Spinal cord (tissue), 10 donors: Measurements from ENCODE around the gene DNAJC4. TPM values are rescaled to one million over a fixed set of nuclear protein-coding genes. Genes with fewer than 3 reads are reported as not detected.

Experiments
- DNase-seq, 6 donors: peaks; one replicate each; pipeline versions ENCODE4 v3.0.0 to v3.0.0-alpha.2; 2013 to 2015; ENCODE audit warnings: low spot score in 6 of 6, low read depth in 4 of 6
- H3K27ac ChIP-seq: one replicate; pipeline ENCODE4 v1.5.1; 2013; ENCODE audit warnings: low read depth, low read length, control low read depth
- H3K27me3 ChIP-seq: one replicate; pipeline ENCODE4 v1.6.1; 2013; ENCODE audit warnings: low read length; ENCODE audit not compliant: control insufficient read depth, insufficient read depth
- H3K36me3 ChIP-seq: one replicate; pipeline ENCODE4 v1.6.1; 2013; ENCODE audit warnings: low read length; ENCODE audit not compliant: control insufficient read depth, insufficient read depth
- H3K4me1 ChIP-seq: one replicate; pipeline ENCODE4 v1.6.1; 2013; ENCODE audit warnings: low read length; ENCODE audit not compliant: control insufficient read depth, insufficient read depth
- H3K4me3 ChIP-seq: one replicate; pipeline ENCODE4 v1.5.1; 2013; ENCODE audit warnings: low read depth, low read length, control low read depth
- H3K9me3 ChIP-seq: one replicate; pipeline ENCODE4 v1.6.1; 2013; ENCODE audit warnings: low read length; ENCODE audit not compliant: control insufficient read depth, insufficient read depth
- WGBS: methylation state at CpG from one replicate; pipeline ENCODE4 v1.1.5; 2013; ENCODE audit warnings: missing lambda C conversion rate; ENCODE audit not compliant: insufficient coverage; 5-methylcytosine and 5-hydroxymethylcytosine counted together
- polyA plus RNA-seq, 2 donors: library from polyadenylated mRNA; unstranded; fragments of 120-200 nt; gene quantifications; one replicate each; pipeline ENCODE4 v1.2.1, GENCODE V29; 2013; ENCODE audit not compliant: insufficient read length in 2 of 2
- total RNA-seq, 2 donors: library from RNA; depleted of rRNA in 1 of 2; stranded (reverse); fragments of 120-200 nt in 1 of 2; fragments of >200 nt in 1 of 2; gene quantifications; one replicate each; pipeline versions ENCODE4 v1.2.3 to v1.2.4, GENCODE V29; 2013 to 2014
- donor health status: healthy.

DNAJC4 gene
- total and polyA plus RNA-seq, 4 donors = 14.7 to 77.4 (median 44.9) TPM

DNA sequence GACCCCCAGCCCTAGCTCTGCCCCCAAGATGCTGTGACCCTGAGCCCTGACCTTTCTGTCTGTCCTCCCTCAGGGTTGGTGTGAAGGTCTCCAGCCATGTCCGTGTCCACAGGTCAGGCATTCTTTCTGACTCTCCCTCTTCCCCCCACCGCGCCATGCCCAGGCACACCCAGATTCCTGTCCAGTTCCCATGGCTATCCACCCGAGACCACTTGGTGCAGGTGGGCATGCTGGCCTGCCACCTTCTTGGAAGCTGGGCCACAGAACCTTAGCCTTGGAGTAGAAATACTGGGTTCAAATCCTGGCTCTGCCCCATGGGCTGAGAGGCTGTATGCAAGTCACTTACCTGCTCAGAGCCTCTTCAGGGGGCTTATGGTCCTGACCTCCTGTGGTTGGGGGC is 18.7 kb downstream of the DNAJC4 start:
- H3K27me3 ChIP-seq = peaks cover 6% of the 10 kb centered on the region
- no peaks in the 10 kb centered on the region for H3K9me3 ChIP-seq
- WGBS = 86% methylated on average over 4 of the region's 4 CpGs
- H3K36me3 ChIP-seq = peaks cover 13% of the 10 kb centered on the region
- no peak for DNase-seq
- peaks cover 71% of the 10 kb centered on the region for H3K4me1 ChIP-seq
- no peak overlapping the region for H3K27ac ChIP-seq
- H3K4me3 ChIP-seq = no peak overlapping the region

DNA sequence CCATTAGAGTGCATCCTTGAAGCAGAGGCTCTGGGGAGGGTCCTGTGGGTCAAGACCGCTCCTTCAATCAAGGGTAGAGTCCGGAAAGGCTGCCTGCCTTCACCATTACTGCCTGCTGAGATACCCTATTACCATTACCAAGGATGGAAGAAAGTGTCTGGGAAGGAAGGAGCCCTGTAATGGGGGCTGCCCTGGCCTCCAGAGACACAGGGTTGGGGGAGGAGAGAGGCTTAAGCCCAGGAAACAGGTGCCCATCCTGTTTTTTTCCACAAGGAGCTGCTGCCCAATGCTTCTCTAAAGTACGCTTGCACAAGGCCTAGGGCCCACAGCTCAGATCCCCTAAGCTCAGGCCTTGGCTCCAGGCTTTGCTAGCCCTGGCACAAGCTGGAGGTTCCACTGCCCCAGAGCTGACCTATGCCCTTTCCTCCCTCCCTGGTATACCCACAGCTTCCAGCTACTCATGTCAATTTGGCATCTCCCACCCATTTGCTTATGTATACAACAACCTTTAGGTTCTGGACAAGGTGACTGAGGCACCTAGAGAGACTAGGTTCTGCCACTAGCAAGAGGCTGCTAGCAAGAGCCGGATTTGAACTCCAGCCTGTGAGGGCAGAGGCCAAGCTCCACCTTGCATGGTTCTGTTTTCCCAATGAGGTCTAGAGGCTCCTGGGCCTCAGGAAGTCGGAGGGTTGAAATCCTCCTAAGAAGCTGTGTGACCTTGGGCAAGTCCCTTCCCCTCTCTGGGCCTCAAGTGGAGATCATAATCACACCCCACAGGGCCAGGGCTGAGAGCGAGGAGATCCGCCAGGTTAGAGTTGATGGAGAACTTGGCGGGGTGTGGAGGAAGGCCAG is 19.4 kb downstream of the DNAJC4 start:
- WGBS = 93% methylated on average over 3 of the region's 8 CpGs

DNA sequence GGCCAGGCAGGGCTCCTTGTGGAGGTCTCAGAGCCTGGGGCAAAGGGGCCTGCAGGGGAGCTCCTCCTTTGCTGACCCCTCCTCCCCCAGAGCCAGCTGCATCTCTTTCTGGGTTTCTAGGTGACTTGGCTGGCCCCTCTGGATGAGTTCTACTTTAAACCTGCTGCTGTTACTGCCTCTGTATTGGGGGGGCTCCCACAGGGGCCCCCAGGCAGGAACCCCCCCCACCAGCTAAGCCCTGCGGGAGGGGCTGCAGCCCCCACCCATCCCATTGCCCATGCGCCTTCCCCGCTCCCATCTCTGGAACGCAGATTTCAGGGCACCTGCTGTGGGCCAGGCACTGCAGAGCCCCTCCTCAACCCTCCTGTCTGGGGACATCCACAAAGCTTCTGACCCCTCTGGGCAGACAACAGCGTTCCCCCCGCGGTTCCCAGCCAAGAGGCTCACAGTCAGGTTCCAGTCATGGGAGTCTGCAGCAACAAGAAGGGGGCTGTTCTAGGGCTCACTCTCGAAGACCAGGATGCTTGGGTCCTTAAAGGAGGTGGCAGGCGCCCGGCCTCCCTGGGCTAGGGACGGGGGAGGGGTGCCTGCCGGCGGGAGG is 20.2 kb downstream of the DNAJC4 start:
- Histone ChIP-seq H3K36me3 (peaks cover 14% of the 10 kb centered on the region), H3K27me3 (peaks cover 6% of the 10 kb centered on the region), H3K4me3 (peak overlapping the region; percentile 52), H3K27ac (no peak overlapping the region), H3K4me1 (peaks cover 61% of the 10 kb centered on the region), H3K9me3 (no peaks in the 10 kb centered on the region)
- no peak for DNase-seq
- 17% methylated on average over 12 of the region's 13 CpGs for WGBS

More for the DNA sequence above, 19.4 kb downstream of the DNAJC4 start:
- H3K27ac ChIP-seq = no peak overlapping the region
- H3K9me3 ChIP-seq = no peaks in the 10 kb centered on the region
- no peak for DNase-seq
- H3K4me1 ChIP-seq = peaks cover 68% of the 10 kb centered on the region
- H3K4me3 ChIP-seq = no peak overlapping the region
- peaks cover 6% of the 10 kb centered on the region for H3K27me3 ChIP-seq
- peaks cover 13% of the 10 kb centered on the region for H3K36me3 ChIP-seq

DNA sequence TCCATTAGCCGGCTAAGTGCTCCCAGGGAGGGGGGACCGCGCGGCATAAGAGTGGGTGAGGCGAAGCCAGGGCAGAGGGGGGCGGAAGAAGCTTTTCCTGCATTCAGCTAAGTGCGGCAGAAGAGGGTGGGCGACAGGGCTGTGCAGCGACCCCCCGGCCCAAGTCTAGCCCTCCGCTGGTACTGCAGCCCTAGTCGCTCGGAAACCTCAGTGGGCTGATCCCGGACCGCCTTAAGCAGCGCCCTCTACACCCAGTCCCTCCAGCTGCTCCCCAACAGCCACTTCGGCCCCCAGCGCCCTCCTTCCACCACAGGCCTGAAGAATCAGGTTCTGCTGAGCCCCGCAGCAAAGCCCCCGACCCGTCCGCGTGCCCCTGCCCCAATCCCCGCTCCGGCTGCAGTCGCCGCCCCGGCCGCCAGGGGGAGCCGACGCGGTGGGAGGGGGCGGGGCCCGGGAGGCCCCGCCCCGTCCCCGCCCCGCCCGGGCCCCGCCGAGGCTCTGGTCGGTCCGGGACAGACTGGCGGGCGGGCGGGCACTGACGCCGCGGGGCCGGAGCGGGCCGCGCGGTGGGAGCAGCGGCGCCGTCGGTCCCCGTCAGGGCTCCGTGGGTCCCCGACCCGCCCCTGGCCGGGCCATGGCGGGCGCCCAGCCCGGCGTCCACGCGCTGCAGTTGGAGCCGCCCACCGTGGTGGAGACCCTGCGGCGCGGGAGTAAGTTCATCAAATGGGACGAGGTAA is 20.8 kb downstream of the DNAJC4 start, which contains the start of gene PLCB3:
Gene PLCB3 (plus strand): TSS at position 515 of the 737 bp plus-strand sequence. CDS start 120 bp downstream, at position 635.
- Histone ChIP-seq H3K27ac (peak within 1 kb of the TSS; percentile 29), H3K4me3 (peak within 1 kb of the TSS; percentile 53), H3K4me1 (peaks cover 54% of the 10 kb centered on the region), H3K36me3 (peaks cover 21% of the 10 kb centered on the region), H3K27me3 (peaks cover 6% of the 10 kb centered on the region), H3K9me3 (no peaks in the 10 kb centered on the region)
- peak in 1 of 6 donors; percentile 65 for DNase-seq
- under 1% methylated on average over 75 of the region's 75 CpGs for WGBS

DNA sequence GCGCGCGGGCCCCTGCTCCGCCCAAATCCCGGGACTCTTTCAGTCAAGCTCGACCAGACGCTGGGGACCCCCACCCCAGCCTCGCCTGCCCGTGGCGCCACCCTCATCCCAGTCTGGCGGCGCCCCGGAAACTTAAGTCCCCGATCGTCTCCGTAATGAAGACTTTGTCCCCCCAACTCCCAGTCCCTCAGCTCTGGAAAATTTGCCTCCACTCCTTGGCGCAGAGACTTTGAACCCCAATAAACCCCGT is 21.3 kb downstream of the DNAJC4 start:
- H3K36me3 ChIP-seq = peaks cover 26% of the 10 kb centered on the region
- H3K9me3 ChIP-seq = no peaks in the 10 kb centered on the region
- H3K27ac ChIP-seq = peak overlapping the region; percentile 29

DNA sequence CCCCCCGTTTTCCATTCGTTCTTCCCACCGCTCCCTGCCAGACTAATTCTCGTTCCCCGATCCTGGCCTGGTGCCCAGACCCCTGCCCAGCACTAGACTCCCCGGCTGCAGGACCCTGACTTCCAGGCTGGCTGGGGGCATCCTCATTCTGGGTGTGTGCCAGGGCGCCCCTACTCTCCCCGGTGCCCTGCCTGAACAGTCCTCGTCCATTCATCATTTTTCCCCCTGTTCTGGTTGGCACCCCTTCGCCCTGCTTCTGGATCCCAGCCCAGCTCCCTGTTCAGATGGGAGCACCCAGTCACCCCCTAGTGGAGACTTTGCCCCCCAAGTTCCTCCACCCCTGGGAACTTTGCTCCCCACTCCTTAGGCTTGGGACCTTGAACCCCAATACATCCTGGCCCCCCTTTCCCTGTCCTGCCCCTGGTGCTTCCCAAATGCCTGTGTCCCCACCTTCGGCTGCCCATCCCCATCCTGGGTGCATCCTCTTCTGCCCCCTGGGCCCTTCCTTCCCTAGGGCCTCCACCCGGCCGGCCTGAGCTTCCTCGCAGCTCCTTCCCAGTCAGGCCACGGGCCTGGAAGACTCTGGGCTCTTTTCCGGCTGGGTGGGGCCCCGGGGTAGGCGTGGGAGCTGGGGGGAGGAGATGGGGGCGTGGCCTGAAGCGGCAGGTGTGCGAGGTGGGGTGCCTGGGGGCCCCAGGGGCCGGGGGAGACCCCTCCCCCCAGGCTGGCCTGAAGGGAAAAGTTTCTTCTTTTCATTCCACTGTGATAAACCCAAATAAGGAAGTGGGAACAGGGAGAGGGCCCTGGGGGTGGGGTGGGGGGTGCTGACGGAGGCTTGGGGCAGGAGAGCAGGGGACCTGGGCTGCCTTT is 21.9 kb downstream of the DNAJC4 start:
- WGBS = 13% methylated on average over 14 of the region's 23 CpGs
- H3K4me1 ChIP-seq = peaks cover 49% of the 10 kb centered on the region
- peak overlapping the region; percentile 53 for H3K4me3 ChIP-seq
- H3K36me3 ChIP-seq = peaks cover 29% of the 10 kb centered on the region
- H3K27ac ChIP-seq = peak overlapping the region; percentile 29
- peak in 1 of 6 donors; percentile 59 for DNase-seq
- H3K9me3 ChIP-seq = no peaks in the 10 kb centered on the region
- peaks cover 6% of the 10 kb centered on the region for H3K27me3 ChIP-seq

More for the DNA sequence above, 21.3 kb downstream of the DNAJC4 start:
- H3K4me3 ChIP-seq = peak overlapping the region; percentile 53
- DNase-seq = no peak
- WGBS = under 1% methylated on average over 18 of the region's 18 CpGs
- H3K27me3 ChIP-seq = peaks cover 6% of the 10 kb centered on the region
- peaks cover 54% of the 10 kb centered on the region for H3K4me1 ChIP-seq

DNA sequence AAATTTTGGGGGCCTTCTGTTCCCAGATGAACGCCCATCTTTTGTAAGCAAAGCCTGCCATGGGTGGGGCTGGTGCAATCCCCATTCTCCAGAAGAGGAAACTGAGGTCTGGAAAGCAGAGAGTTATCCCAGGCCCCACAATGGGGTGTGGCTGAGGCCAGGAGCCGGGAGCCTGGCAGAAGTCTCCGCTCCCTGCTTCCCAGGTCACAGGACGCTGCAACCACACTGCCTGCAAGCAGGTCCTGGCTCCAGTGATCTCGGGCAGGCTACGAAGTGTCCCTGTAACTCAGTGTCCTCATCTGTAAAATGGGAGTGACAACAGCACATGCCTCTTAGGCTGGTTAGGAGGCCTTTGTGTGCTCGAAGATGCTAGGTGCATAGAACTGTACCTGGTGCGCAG is 22.7 kb downstream of the DNAJC4 start:
- no peak overlapping the region for H3K27ac ChIP-seq
- no peak overlapping the region for H3K4me3 ChIP-seq
- peaks cover 34% of the 10 kb centered on the region for H3K36me3 ChIP-seq
- H3K27me3 ChIP-seq = peaks cover 6% of the 10 kb centered on the region
- no peaks in the 10 kb centered on the region for H3K9me3 ChIP-seq
- H3K4me1 ChIP-seq = peaks cover 43% of the 10 kb centered on the region
- no peak for DNase-seq
- 83% methylated on average over 8 of the region's 8 CpGs for WGBS

DNA sequence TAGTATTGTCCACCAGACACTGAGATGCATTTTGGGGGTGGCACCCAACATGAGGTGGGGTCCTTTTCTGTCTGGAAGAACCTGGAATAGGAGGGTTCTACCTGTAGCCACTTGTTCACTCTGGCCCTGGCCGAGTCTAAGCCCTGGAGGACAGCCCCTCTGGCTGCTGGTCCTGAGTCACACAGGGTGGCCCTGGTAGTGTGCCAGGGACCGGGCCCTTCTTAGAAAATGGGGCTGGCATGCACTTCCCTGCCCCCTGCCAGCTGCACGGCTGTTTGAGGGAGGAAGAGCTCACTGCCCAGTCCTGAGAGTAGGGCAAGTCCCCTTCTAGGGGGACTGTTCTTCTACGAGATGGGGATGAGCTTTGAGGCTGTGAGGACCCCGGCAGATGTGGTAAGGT is 23.1 kb downstream of the DNAJC4 start:
- Histone ChIP-seq H3K4me1 (peaks cover 43% of the 10 kb centered on the region), H3K27ac (no peak overlapping the region), H3K36me3 (peaks cover 38% of the 10 kb centered on the region), H3K9me3 (no peaks in the 10 kb centered on the region), H3K27me3 (peaks cover 6% of the 10 kb centered on the region), H3K4me3 (no peak overlapping the region)
- DNase-seq = peak in 1 of 6 donors; percentile 74
- WGBS = 34% methylated on average over 4 of the region's 5 CpGs

DNA sequence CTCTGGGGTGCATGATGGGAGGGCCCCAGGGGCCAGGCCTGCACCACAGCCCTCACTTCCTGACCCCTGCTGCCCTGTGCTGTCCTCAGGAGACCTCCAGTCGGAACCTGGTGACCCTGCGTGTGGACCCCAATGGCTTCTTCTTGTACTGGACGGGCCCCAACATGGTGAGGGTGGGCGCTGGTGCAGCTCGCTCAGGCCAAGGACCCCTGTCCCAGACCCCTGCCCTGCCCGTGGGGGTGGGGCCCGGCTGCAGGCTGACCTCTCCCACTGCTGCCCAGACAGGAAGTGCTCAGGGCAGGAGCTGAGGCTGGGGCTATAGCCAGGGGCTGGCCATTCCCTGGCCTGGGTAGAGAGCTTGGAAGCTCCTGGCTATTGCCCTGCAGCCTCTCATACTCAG is 24.0 kb downstream of the DNAJC4 start:
- H3K4me3 ChIP-seq = no peak overlapping the region

More for the DNA sequence above, 24.0 kb downstream of the DNAJC4 start:
- Histone ChIP-seq H3K4me1 (peaks cover 43% of the 10 kb centered on the region), H3K36me3 (peaks cover 46% of the 10 kb centered on the region), H3K27me3 (peaks cover 6% of the 10 kb centered on the region), H3K27ac (no peak overlapping the region), H3K9me3 (no peaks in the 10 kb centered on the region)
- no peak for DNase-seq
- 96% methylated on average over 7 of the region's 7 CpGs for WGBS
